ENCODE measurements around the gene ITGA5.

Gene ITGA5

DNA sequence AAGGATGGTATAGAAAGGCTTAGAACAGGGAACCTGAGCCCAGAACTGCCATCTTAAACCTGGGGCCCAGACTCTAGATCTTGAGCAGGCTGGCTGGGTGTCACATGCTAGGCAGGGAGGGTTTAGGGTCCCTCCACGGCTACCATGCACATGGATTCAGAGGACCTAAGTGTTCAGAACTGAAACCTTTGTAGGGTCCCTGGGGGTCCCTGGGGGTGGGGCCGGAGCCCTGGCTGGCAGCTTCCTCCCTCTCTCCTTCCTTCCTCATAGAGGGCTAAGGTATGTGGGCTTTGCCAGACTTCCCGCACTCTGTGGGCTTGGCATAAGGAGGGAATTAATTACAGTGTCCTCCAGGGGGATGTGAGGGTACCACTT, 29.9 kb downstream of the ITGA5 start:
- DNase-seq (ENCODE audit: low read depth), result no peak

DNA sequence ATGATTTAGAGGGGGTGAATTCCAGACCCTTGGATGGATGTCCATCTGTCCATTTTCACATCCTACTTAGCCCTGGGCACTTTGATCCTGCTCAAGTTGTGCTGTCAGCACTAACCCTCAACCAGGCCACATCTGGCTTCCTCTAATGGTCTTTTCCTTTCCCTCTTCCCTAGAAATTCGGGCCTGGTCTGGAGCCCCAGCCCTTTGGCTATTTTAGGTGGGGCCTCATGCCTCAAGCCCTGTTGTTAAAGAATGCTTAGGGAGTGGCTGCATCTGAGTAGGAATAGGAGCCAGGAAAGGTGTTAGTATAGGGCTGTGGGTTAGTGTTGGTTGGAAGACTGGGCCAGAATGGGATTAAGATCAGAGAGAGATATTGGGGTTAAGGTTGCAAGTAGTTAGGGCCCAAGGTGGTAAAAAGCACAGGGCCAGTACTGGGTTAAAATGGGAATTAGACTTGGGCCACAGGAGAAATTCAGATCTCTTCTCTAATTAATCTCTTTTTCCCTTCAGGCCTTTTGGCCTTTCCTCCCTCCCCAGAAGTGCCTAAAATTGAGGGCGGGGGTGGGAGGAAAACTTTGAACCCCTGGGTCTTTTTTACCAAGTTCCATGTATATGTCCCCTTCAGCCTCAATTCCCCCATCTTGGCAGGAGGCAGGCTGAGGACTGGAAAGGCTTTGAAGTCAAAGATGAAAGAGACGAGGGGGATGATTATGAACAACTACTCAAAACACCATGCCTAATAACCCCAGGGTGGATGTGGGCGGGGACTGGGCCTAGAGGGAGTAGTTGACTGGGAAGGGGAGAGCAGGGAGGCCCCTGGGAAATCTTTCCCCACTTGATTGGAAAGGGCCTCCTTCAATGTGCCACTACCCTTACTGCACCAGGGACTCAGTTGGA, 30.6 kb downstream of the ITGA5 start:
- DNase-seq (ENCODE audit: low read depth), result no peak

DNA sequence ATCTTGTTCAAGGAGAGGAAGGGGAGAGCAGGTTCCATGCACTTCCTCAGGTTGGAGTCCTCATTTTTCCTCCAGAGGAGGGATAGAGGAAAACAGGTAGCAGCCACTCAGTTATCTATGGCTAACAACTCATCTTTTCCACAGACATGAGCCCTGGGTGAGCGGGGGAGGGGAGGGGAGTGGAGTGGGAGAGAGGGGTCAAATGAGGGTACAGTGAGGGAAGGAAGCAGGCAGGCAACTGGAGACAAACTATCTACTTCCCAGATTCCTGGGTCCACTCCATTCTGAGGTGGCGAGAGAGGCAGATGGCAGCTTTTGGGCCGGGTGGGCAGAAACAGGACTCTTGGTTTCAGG, 32.0 kb downstream of the ITGA5 start:
- DNase-seq (ENCODE audit: low read depth), result no peak

DNA sequence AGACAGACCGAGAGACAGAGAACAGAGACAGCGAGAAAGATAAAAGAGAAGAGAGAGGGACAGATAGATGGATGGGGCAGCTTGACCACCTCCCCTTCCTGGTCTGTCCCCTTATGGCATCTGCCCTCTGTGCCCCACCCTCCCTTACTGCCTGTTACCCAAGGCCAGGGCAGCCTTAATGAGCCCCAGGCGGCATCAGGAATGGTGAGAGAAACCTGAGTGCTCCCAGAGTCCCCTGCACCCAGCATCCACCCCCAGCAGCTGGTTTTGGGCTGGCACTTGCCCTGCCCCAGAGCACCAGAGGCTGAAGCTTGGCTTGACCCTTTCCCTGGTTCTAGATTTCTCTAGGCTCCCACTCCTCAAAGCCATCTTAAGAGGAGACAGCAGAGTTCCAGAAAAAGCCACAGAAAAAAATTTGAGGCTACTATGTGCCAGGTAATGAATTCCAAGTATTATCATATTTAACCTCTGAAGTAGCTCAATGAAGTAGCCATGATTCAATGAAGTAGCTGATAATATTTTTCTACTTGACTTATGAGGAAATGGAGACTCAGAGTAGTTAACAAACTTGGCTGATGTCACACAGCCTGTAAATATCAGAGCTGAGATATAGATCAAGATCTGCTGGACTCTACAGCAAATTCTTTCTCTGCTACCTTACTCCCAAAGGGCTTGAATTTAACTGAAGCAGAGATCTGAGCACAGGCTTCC, 32.5 kb downstream of the ITGA5 start:
- DNase-seq (ENCODE audit: low read depth), result no peak

DNA sequence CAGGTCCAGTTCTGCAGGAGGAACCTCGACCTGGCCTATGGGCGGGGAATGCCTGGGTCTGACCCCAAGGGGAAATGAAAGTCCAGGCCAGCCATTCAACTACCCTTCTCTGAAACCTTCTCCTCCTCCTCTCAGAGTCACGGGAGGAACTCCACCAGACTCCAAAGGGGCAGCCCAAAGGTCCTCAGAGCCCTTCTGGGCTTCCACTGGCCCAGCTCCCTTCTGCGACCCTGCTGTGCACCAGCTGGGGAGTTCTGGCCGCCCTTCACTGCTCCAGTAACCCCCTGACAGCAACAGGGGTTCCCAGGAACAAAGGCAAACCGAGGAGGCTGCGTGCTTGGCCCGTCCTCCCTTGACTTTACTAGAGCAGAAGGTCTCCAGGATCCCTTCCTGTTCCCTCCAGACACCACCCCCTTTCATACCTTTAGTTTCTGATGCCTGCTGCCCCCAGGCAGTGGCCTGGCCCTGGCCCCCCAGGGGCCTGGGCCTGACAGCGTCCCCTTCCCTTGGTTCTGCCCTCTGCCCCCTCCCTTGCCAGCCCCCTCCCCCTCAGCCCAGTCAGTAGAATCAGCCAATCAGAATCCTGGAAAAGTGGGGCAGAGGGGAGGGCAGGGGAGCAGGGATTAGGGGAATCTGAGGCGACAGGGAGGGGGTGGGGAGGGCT, 33.7 kb downstream of the ITGA5 start:
- DNase-seq (ENCODE audit: low read depth), result no peak

DNA sequence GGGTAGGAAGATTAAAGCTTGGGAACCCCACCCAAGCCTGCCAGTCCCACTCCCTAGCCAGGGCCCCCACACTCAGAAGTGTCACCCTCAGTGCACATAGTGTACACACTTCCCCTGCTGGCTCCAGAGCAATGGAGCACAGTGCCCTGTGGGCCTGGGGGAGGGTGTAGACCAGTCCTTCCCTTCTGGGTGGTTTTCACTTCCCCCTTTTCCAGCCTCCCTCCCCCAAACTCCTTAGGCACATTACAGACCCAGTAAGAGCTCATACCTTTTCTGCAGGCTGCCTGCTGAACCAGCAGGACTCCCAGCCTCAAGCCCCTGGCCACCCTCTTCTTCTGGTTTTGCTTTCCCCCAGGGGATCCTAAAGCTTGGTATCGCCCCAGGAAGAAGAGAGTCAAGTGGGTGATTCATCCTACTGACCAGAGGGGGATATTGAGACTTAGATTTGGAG, 34.5 kb downstream of the ITGA5 start, which contains the start of gene ZNF385A:
Gene ZNF385A, minus strand, starts transcription at position 143 of the 451 bp plus-strand sequence. CDS start 219 bp downstream, outside the sequence.
- no peak for DNase-seq (ENCODE audit: low read depth)

DNA sequence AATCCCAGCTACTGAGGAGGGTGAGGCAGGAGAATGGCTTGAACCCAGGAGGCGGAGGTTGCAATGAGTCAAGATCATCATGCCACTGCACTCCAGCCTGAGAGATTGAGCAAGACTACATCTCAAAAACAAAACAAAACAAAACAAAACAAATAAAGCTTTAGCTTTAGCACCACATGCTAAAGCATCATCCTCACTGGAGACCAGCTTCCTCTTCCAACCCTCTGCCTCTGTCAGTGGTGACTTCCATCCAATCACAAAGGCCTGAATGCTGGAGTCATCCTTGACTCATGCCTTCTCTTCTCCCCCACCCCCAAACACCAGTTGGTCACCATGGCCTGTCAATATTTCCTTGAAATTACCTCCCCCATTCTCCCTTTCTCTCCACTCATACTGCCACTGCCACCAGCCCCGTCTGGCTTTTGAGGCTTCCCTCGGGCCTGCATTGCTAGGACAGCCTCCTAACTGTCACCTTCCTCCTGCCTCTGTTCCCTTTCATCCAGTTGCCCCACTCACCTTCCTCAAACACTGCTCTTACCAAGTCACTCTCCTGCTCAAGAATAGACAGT, 35.9 kb downstream of the ITGA5 start:
- no peak for DNase-seq (ENCODE audit: low read depth)

DNA sequence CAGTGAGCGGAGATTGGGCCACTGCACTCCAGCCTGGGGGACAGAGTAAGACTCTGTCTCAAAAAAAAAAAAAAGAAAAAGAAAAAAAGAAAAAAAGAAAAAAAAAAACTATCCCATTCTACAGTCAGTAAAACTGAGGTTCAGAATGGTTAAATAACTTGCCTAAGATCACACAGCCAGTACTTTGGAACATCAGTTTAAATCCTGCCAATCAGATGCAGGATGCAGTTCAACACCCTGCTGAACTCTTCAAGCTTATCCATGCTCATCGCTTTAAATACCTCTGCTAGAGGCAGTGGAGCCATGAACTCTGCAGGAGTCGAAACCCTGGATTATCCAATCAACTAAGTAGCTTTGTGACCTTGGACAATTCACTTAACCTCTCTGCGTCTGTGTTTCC, 37.9 kb downstream of the ITGA5 start:
- DNase-seq (ENCODE audit: low read depth), result no peak

DNA sequence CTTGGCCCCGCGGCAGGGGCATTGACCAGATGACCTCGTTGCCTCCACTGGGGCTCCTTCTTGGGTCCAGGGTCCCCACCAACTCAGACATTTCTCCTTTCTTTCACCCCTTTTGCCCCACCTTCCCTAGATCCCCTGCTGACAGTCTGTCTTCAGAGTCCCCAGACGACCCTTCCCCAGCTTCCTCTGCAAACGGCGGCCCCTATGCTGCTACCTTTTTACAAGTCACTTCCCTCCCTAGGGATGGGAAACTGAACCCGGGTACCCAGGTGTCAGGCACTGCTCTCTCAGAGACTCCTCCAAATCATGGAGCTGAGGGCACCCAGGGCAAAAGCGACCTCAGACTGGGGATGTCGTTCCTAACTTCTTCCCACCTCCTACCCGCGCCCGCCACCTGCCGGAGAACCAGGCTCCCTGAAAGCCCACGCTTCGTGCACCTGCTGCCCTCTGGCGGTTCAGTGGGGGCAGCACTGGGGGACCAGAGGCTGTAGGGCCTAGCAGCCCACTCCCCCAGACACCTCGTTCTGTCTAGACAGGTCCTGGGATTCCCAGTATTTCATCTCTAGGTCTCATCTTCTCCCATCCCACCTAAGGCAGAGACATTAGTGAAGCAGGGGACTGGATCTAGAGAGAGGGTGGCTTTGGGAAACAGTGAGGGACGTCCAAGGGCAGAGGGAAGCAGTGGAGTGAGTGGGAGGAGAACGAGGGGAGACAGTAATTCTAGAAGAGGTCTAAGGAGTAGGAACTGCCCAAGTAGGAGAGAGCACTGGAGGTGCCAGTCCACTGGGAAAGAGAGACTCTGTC, 39.5 kb downstream of the ITGA5 start:
- peak; percentile 85 for DNase-seq (ENCODE audit: low read depth)

DNA sequence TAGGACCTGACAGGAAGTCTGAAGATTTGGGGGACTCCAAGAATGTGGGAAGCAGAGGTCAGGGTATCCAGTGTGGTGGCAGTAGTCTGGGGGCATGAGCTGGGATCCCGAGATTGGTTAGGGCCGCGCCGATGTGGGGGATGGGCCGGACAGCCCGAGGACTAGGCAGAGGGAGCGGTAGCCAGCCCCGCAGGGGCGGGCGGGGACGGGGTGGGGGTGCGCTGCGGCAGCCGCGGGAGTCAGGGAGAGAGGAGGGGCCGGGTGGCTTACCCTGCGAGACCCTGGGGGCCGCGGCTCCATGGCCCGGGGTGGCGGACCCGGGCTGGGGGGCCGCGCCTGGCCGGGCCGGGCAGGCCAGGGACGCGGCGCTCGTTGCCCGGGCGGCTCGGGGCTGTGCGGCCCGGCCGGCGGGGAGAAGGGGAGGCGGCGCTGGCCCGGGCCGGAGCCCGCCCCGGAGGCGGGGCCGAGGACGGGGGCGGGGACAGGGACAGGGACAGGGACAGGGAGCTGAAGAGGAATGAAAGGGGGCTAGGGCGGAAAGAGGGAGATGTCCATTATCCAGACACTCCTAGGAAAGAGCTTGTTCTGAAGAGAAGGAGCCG, 40.2 kb downstream of the ITGA5 start:
- DNase-seq (ENCODE audit: low read depth), result no peak

DNA sequence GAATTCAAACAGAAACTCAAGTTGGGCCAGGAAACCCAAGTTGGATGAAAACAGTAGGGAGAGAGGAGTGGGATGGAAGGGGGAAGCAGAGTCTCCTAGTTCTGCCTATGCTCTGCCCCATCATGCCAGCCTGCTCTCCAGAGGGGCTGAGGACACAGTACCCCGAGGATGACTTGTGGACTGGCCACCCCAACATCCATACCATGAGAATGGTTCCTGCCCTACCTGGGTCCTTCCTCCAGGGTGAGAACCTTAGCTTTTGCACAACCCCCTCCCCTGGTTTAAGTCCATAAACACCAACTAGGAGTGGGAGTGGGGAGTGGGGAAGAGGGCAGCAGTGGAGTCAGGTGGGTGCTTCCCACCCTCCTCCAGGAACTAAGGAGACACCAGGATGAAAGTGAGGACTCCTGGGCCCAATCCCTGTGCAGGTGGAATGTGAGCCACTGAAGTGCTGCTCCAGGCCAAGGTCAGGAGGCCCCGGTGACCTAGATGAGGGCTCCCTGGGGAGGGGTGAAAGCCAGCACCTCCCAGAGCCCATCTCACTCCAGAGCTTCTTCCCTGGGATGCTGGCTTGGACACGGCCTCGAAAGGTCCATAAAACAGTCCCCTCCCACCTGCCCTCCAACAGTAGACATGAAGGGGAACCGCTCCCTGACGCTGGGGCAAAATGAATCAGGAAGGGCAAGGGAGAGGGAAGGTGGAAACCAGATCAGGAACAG, 41.1 kb downstream of the ITGA5 start:
- no peak for DNase-seq (ENCODE audit: low read depth)

DNA sequence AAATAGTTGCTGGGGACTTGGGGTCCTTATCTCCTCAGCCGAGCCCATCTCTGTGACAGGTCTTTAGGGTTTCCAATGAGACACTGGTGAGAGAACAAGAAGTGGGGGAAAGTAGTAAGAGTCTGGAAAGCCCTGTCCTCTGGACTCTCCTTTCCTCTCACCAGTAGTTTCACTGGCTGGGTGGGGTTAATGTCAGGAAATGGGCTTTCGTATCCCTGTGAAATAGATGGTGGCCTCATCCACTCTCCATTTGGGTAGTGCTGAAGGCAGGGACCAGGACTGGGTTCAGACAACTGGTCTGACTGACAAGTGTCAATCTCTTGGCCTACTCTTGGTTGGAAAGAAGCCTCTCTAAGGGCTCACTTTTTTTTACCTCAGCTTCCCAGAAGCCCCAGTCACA, 42.1 kb downstream of the ITGA5 start:
- DNase-seq (ENCODE audit: low read depth), result no peak

DNA sequence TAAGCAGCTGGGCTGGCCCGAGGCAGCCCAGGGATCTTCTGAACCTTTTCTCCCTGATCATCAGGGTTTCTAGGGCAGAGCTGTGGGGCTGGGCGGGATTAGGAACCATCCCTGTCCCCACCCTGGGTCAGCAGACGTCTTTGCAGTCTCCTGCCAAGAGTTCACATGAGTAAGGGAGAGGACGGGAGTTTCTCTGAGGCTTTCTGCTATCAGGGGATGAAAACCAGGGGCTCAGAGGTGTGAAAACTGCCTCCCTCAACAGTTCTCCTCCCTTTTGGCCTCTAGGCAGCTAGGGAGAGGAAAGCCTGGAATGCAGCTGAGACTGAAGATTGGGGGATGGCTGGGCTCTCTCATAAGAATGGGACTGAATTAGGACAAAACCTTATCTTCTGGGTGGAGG, 42.5 kb downstream of the ITGA5 start:
- no peak for DNase-seq (ENCODE audit: low read depth)

DNA sequence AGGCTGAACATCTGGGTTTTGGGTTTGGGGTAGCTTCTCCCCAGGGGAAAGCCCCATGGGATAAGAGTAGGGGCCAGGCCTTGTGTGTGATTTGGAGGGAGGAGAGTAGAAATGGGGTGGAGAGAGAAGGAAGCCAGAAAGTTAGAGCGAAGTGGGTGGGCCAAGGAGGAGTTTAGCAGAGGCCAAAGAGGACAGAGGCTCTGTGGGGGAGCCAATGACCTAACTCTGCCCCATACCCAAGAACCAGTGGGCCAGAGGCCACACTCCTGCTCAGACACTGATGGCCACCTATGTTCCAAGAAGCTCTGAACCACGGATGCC, 43.8 kb downstream of the ITGA5 start:
- no peak for DNase-seq (ENCODE audit: low read depth)

DNA sequence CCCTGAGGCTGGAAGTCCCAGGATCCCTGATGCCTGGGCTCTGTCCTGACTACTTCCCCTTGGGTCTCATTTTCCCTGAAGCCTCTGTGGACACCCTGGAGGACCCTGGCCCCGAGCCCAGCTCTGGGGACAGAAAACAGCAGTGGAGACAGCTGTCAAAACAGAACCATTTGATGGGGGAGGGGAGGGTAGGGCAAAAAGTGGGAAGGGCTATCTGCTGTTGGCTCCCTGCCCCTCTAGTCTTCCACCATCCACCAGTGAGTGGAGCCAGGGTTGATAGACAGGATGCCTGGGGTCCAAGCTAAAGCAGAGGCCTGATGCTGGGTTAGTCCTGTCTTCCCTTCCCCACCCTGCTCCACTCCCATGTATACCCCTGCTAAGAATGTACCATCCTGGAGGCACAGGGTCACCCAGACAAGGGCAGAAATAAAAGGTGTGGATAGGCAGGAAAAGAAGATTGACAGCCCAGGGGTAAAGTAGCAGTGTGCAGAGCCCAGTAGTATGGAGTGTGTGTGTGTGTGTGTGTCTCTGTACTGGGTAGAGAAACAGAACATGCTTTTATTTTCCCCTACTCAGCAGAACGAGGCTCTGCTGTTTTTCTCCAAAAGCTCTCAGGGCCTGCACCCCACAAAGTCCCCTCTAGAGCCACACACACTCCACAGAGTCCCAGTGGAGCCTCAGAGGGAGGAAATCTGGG, 44.4 kb downstream of the ITGA5 start:
- DNase-seq (ENCODE audit: low read depth), result no peak

DNA sequence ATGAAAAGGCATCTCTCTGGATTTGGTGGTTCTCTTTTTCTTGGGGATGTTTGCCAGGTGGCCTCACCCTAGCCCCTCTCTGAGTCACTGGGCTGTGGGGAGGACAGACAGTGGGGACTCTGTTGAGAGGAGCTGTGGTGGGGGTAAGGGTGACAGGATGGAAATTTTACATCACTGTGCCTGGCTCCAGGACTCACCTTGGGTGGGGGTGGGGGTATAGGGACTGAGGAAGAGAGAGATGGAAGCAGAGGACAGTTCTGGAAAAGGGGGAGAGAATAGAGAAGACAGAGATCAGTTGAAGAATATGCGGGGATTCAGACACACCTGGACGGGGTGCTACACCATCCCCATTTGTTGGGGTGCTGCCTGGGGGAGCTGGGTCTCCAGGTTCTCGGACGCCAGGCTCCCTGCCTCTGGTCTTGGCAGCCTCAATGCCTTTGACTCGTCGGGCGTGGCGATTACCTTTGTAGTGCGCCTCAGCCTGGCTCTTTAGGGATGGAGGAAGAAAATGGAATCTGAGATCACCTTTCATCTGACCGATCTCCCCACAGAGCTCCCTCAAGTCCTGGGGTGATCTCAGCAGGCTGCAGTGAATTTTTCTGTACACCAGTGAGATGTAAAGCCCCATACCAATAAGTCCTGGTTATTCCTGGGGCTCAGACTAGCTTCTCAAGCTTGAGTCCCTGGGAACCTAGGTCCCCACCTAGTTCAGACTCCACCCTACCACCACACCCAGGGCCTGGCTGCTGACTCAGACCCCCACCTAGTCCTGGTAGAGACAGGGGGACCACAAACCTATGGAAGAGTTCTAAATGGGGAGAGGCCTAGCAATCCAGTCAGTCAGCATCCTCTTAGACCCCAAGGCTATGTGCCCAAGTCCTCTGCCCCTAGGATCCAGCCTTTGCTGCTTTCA, 45.2 kb downstream of the ITGA5 start:
- DNase-seq (ENCODE audit: low read depth), result no peak

DNA sequence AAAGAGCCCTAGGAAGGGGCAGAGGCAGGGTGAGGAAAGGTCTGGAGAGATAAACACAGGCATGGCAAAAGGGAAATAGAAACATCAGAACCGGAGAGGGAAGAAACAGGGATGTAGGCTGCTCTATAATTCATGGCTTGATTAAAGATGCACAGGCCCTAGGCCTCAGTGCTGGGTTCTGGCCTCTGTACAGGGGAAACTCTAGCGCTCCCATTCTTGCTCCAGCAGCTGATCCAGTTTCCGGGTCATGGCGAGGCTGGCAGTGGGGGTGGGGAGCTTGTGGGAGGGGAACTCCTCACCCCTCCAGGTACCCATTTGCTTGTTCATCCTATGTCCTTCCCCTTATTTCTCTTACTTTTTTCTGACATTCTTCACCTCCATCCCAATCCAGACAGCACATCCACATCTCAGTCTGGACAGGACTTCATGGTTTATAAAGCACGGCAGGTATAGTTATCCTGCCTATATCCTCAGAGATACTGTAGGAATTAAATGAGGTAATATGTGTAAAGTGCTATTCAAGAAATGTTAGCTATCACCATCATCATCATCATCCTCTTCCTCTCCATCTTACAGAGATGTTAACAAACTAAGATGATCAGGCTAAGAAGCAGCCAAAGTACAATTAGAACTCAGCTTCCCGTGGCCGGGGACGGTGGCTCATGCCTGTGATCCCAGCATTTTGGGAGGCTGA, 46.8 kb downstream of the ITGA5 start:
- no peak for DNase-seq (ENCODE audit: low read depth)
